HL-60 (cell line): Measurements from ENCODE around the gene ZNF282.

ENCODE experiments used
- DNase-seq, 2 experiments: peaks; one replicate each; pipeline ENCODE4 v3.0.0-alpha.2; 2010 to 2020; ENCODE audit warnings: low read depth in 1 of 2, low spot score in 1 of 2
- H3K27ac ChIP-seq: fragments of 250-450 bp; sonication (Bioruptor Pico); replicated peaks from 2 replicates; pipeline ENCODE4 v1.5.1; 2020; ENCODE audit warnings: mild to moderate bottlenecking, moderate library complexity
- H3K27me3 ChIP-seq: fragments of 250-450 bp; sonication (Bioruptor Pico); 2 replicates; pipeline ENCODE4 v1.5.1; 2021; ENCODE audit warnings: mild to moderate bottlenecking, moderate library complexity; ENCODE audit not compliant: insufficient read depth, poor library complexity, severe bottlenecking
- H3K4me3 ChIP-seq: replicated peaks from 2 replicates; pipeline ENCODE4 v1.5.1; 2011; ENCODE audit warnings: mild to moderate bottlenecking, control low read depth, low read length; ENCODE audit not compliant: insufficient read depth
- CTCF ChIP-seq: IDR thresholded peaks from one replicate; pipeline ENCODE4 v1.5.1; 2011; ENCODE audit warnings: low read length, control low read depth, inconsistent platforms; ENCODE audit not compliant: insufficient read depth
- GABPA ChIP-seq: IDR thresholded peaks from 2 replicates; pipeline ENCODE4 v1.6.1; 2012; ENCODE audit warnings: low read depth
- POLR2AphosphoS5 ChIP-seq: IDR thresholded peaks from 2 replicates; pipeline ENCODE4 v1.6.1; 2012; ENCODE audit warnings: low read depth
- SPI1 ChIP-seq: IDR thresholded peaks from 2 replicates; pipeline ENCODE4 v1.6.1; 2012; ENCODE audit warnings: low read depth, mild to moderate bottlenecking, borderline replicate concordance
- TF ChIP-seq, protein P1 (sequence below): IDR thresholded peaks from 2 replicates; pipeline ENCODE4 v1.6.1; 2012; ENCODE audit warnings: low read depth; ENCODE audit not compliant: insufficient replicate concordance

ZNF282 gene

DNA sequence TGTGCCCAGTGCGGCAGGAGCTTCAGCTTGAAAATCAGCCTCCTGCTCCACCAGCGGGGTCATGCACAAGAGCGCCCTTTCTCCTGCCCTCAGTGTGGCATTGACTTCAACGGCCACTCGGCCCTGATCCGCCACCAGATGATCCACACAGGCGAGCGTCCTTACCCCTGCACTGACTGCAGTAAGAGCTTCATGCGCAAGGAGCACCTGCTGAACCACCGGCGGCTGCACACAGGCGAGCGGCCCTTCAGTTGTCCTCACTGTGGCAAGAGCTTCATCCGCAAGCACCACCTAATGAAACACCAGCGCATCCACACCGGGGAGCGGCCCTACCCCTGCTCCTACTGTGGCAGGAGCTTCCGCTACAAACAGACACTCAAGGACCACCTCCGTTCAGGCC, 16.1 kb upstream of the ZNF282 start:
- DNase-seq, result no peak
- Histone ChIP-seq H3K27ac (no peak overlapping the region), H3K4me3 (no peak overlapping the region), H3K27me3 (no peaks in the 10 kb centered on the region)
- no peak for TF ChIP-seq GABPA
- TF ChIP-seq SPI1, result no peak
- TF ChIP-seq POLR2AphosphoS5, result no peak
- TF ChIP-seq, protein P1, sequence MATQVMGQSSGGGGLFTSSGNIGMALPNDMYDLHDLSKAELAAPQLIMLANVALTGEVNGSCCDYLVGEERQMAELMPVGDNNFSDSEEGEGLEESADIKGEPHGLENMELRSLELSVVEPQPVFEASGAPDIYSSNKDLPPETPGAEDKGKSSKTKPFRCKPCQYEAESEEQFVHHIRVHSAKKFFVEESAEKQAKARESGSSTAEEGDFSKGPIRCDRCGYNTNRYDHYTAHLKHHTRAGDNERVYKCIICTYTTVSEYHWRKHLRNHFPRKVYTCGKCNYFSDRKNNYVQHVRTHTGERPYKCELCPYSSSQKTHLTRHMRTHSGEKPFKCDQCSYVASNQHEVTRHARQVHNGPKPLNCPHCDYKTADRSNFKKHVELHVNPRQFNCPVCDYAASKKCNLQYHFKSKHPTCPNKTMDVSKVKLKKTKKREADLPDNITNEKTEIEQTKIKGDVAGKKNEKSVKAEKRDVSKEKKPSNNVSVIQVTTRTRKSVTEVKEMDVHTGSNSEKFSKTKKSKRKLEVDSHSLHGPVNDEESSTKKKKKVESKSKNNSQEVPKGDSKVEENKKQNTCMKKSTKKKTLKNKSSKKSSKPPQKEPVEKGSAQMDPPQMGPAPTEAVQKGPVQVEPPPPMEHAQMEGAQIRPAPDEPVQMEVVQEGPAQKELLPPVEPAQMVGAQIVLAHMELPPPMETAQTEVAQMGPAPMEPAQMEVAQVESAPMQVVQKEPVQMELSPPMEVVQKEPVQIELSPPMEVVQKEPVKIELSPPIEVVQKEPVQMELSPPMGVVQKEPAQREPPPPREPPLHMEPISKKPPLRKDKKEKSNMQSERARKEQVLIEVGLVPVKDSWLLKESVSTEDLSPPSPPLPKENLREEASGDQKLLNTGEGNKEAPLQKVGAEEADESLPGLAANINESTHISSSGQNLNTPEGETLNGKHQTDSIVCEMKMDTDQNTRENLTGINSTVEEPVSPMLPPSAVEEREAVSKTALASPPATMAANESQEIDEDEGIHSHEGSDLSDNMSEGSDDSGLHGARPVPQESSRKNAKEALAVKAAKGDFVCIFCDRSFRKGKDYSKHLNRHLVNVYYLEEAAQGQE, result no peak
- TF ChIP-seq CTCF, result no peak

DNA sequence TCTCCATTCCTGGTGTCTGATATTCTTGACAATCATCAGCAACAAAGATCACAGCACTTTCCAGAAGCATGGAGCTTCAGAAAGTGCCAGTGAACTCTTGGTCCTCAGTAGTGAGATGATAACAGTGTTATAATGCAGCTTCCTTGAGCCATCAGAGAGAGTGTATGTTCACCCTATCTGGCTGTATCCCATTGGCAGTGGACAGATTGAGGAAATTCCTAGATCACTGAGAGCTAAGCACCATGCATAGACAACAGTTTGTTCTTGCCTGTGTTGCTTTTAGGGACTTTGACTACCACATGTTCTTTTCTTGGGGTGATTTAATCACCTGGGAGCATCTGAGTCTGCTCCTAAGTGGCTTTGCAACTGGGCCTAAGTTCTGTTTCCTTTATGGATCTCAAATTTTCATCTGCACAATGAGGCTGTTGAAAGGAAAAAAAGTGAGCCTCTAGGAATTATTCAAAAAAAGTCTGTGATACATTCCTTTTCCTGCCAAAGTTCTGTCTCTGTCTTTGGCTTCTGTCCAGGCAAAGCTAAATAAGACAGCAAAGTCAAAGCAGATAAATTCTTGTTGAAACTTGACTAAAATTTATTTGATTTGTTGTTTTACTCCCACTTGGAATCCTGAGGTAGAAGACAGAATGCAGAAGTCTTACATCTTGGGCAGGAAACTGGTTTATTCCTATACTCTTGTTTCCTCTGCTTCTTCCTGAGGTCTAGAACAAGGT, 14.5 kb upstream of the ZNF282 start:
- Histone ChIP-seq H3K27me3 (no peaks in the 10 kb centered on the region), H3K4me3 (no peak overlapping the region), H3K27ac (no peak overlapping the region)
- no peak for DNase-seq
- no peak for TF ChIP-seq GABPA
- TF ChIP-seq SPI1, result no peak
- no peak for TF ChIP-seq POLR2AphosphoS5
- TF ChIP-seq, protein P1, result no peak
- no peak for TF ChIP-seq CTCF

DNA sequence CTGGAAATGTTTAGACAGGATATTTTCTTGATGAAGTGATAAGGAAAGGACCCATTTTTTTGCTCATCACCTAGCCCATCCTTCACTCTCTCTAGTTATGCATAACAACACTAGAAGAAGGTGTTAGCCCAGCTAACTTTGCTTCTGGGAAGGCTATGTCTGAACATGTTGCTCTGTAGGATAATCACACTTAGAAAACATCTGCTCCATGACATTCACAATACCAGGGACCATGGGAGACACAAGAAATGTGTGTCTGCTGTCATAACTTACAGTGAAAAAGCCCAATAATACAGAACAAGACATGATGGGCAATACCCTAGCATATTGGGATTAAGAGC, 13.9 kb upstream of the ZNF282 start:
- Histone ChIP-seq H3K27ac (no peak overlapping the region), H3K27me3 (no peaks in the 10 kb centered on the region), H3K4me3 (no peak overlapping the region)
- DNase-seq, result no peak
- TF ChIP-seq, protein P1, result no peak
- TF ChIP-seq CTCF (no peak), SPI1 (no peak), GABPA (no peak), POLR2AphosphoS5 (no peak)
